Endodermal cell (in vitro differentiated cells): ENCODE data around the gene LRFN2. TPM values are rescaled to one million over a fixed set of nuclear protein-coding genes. Genes with fewer than 3 reads are reported as not detected.

Experiments used
- DNase-seq: peaks from one replicate; pipeline ENCODE4 v3.0.0-alpha.2; 2017
- H3K27ac ChIP-seq: 2 replicates; pipeline ENCODE4 v1.5.1; 2013; ENCODE audit warnings: mild to moderate bottlenecking, low read depth, low read length, moderate library complexity
- H3K27me3 ChIP-seq: 2 replicates; pipeline ENCODE4 v1.6.1; 2013; ENCODE audit warnings: mild to moderate bottlenecking, low read length, moderate library complexity; ENCODE audit not compliant: insufficient read depth, control insufficient read depth, poor library complexity, severe bottlenecking
- H3K36me3 ChIP-seq: 2 replicates; pipeline ENCODE4 v1.7.0; 2013; ENCODE audit warnings: mild to moderate bottlenecking, low read length, moderate library complexity; ENCODE audit not compliant: control insufficient read depth, insufficient read depth
- H3K4me1 ChIP-seq: one replicate; pipeline ENCODE4 v1.7.0; 2013; ENCODE audit warnings: low read length; ENCODE audit not compliant: control insufficient read depth, insufficient read depth
- H3K4me3 ChIP-seq: 2 replicates; pipeline ENCODE4 v1.5.1; 2013; ENCODE audit warnings: mild to moderate bottlenecking, low read length, moderate library complexity
- H3K9ac ChIP-seq: 2 replicates; pipeline ENCODE4 v1.6.1; 2013; ENCODE audit warnings: mild to moderate bottlenecking, low read length, moderate library complexity; ENCODE audit not compliant: poor library complexity, severe bottlenecking; ENCODE audit errors: extremely low read depth
- H3K9me3 ChIP-seq: 2 replicates; pipeline ENCODE4 v1.6.1; 2013; ENCODE audit warnings: mild to moderate bottlenecking, low read length, moderate library complexity; ENCODE audit not compliant: control insufficient read depth
- H3K27ac Mint-ChIP-seq: 2 replicates; pipeline ENCODE4 v1.8.0; 2020; ENCODE audit warnings: mixed read lengths
- H3K27me3 Mint-ChIP-seq: 2 replicates; pipeline ENCODE4 v1.8.0; 2021; ENCODE audit warnings: mild to moderate bottlenecking, mixed read lengths; ENCODE audit not compliant: insufficient read depth
- H3K36me3 Mint-ChIP-seq: 2 replicates; pipeline ENCODE4 v1.8.0; 2020; ENCODE audit warnings: low read depth, mixed read lengths
- H3K4me1 Mint-ChIP-seq: 2 replicates; pipeline ENCODE4 v1.8.0; 2020; ENCODE audit warnings: mixed read lengths
- H3K4me3 Mint-ChIP-seq: 2 replicates; pipeline ENCODE4 v1.8.0; 2020; ENCODE audit warnings: mild to moderate bottlenecking, moderate library complexity, mixed read lengths
- H3K9me3 Mint-ChIP-seq: 2 replicates; pipeline ENCODE4 v1.8.0; 2020; ENCODE audit warnings: mild to moderate bottlenecking, mixed read lengths
- WGBS, 2 experiments: methylation state at CpG; one replicate each; pipeline versions ENCODE4 v1.1.5 to v1.1.7; 2013; ENCODE audit warnings: missing lambda C conversion rate in 2 of 2, mixed read lengths in 1 of 2; ENCODE audit not compliant: insufficient coverage in 1 of 2, insufficient read length in 1 of 2; 5-methylcytosine and 5-hydroxymethylcytosine counted together
- total RNA-seq, 2 donors: library from RNA; stranded (reverse); fragmentation: NEBNext Ultra II Directional in 1 of 2; extraction: Animal tissue kit (Norgen Biotek cat#: 25700) in 1 of 2; gene quantifications; 2 replicates in 1 of 2; 3 replicates in 1 of 2; pipeline ENCODE4 v1.2.1, GENCODE V29; 2021
- TF ChIP-seq, protein P1 (sequence below): fragments of 200-600 bp; sonication (generic); conservative IDR thresholded peaks from 2 replicates; pipeline ENCODE4 v1.5.0; 2021; ENCODE audit warnings: antibody characterized with exemption, mild to moderate bottlenecking

Gene LRFN2
- total RNA-seq, 2 donors from 2014 or later: 0.15 TPM; not detected in 1

DNA sequence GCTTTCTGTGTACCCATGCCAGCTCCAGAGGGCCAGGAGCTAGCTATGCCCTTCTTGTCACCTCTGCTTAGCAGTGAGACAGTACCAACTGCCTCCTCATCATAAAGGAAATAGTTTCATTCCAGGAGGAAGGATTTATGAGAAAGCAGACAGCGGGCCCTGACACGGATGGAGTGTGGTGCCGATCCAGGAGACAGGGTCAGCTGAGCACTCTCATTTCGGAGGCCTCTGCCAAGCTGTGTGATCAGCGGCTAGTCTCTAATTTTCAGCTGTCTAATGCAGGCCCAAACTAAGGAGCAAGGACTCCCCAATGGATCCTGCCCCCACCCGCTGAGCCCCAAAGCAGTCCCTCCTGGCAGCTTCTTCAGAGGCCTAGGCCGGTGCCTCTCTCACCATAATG lies 103.1 kb downstream of the LRFN2 start:
- H3K36me3 ChIP-seq: no peaks in the 10 kb centered on the region
- no peaks in the 10 kb centered on the region for H3K9me3 Mint-ChIP-seq
- no peak overlapping the region for H3K27ac ChIP-seq
- no peak for DNase-seq
- no peak overlapping the region for H3K4me3 Mint-ChIP-seq
- no peak overlapping the region for H3K27ac Mint-ChIP-seq
- H3K4me1 Mint-ChIP-seq: peaks cover 15% of the 10 kb centered on the region
- H3K4me3 ChIP-seq: no peak overlapping the region
- no peaks in the 10 kb centered on the region for H3K9me3 ChIP-seq
- 71 to 91% methylated on average over 1 to 7 of the region's 7 CpGs for WGBS, 2 experiments
- TF ChIP-seq, protein P1, sequence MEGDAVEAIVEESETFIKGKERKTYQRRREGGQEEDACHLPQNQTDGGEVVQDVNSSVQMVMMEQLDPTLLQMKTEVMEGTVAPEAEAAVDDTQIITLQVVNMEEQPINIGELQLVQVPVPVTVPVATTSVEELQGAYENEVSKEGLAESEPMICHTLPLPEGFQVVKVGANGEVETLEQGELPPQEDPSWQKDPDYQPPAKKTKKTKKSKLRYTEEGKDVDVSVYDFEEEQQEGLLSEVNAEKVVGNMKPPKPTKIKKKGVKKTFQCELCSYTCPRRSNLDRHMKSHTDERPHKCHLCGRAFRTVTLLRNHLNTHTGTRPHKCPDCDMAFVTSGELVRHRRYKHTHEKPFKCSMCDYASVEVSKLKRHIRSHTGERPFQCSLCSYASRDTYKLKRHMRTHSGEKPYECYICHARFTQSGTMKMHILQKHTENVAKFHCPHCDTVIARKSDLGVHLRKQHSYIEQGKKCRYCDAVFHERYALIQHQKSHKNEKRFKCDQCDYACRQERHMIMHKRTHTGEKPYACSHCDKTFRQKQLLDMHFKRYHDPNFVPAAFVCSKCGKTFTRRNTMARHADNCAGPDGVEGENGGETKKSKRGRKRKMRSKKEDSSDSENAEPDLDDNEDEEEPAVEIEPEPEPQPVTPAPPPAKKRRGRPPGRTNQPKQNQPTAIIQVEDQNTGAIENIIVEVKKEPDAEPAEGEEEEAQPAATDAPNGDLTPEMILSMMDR: no peak
- H3K36me3 Mint-ChIP-seq: no peaks in the 10 kb centered on the region
- H3K9ac ChIP-seq: no peak overlapping the region
- peaks cover 10% of the 10 kb centered on the region for H3K27me3 ChIP-seq
- H3K27me3 Mint-ChIP-seq: peaks cover 9% of the 10 kb centered on the region
- peaks cover 12% of the 10 kb centered on the region for H3K4me1 ChIP-seq

DNA sequence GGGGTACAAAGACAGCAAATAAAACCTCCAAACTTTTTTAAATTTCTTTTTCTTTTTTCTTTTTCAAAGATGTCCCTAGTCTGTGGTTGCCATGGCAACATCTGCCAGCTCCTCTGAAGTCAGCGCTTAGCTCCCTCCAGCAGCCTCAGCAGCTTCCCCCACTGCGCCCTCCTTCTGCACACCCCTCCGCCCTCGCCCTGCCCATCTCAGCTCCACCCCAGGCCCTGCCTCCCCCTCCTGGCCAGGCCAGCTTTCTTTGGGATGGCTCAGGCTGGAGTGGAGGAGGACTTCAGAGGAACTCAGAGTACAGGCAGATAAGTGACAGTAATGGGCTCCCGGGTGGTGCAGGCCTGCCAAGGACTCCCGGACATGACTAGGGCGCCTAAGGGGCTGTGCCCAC lies 104.6 kb downstream of the LRFN2 start:
- no peak overlapping the region for H3K27ac Mint-ChIP-seq
- peaks cover 9% of the 10 kb centered on the region for H3K27me3 Mint-ChIP-seq
- H3K4me1 ChIP-seq: peaks cover 12% of the 10 kb centered on the region
- no peaks in the 10 kb centered on the region for H3K36me3 ChIP-seq
- TF ChIP-seq, protein P1: no peak
- H3K4me3 Mint-ChIP-seq: no peak overlapping the region
- peaks cover 7% of the 10 kb centered on the region for H3K27me3 ChIP-seq
- no peak overlapping the region for H3K9ac ChIP-seq
- peaks cover 22% of the 10 kb centered on the region for H3K4me1 Mint-ChIP-seq
- no peaks in the 10 kb centered on the region for H3K9me3 ChIP-seq
- H3K9me3 Mint-ChIP-seq: no peaks in the 10 kb centered on the region
- 67 to 81% methylated on average over 2 to 7 of the region's 7 CpGs for WGBS, 2 experiments
- peak; percentile 61 for DNase-seq
- no peaks in the 10 kb centered on the region for H3K36me3 Mint-ChIP-seq
- no peak overlapping the region for H3K4me3 ChIP-seq
- H3K27ac ChIP-seq: no peak overlapping the region

DNA sequence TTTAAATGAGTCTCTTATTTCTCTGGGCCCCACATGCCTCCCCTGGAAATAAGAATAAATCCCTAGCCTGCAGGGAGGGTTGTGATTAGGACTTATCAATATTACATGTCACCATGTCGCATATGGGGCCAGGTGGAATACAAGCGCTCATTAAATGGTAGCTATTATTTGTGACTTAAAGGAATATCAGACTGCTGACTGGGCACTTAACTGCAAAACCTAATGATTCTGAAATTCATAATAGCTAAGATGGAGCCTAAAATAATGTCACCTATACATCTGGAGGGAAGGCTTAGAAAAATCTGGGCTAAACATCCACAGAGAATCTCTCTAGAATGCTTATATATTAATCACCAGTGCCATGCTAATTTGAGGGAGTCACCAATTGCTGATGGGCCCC lies 106.5 kb downstream of the LRFN2 start:
- Histone ChIP-seq H3K27ac (no peak overlapping the region), H3K4me1 (peaks cover 12% of the 10 kb centered on the region), H3K9me3 (no peaks in the 10 kb centered on the region), H3K27me3 (no peaks in the 10 kb centered on the region), H3K36me3 (no peaks in the 10 kb centered on the region), H3K9ac (no peak overlapping the region), H3K4me3 (no peak overlapping the region)
- H3K9me3 Mint-ChIP-seq: no peaks in the 10 kb centered on the region
- 93 to 94% methylated on average over 2 of the region's 2 CpGs for WGBS, 2 experiments
- no peaks in the 10 kb centered on the region for H3K36me3 Mint-ChIP-seq
- H3K4me1 Mint-ChIP-seq: peaks cover 18% of the 10 kb centered on the region
- no peak for DNase-seq
- H3K27ac Mint-ChIP-seq: no peak overlapping the region
- TF ChIP-seq, protein P1: no peak
- peaks cover 2% of the 10 kb centered on the region for H3K27me3 Mint-ChIP-seq
- H3K4me3 Mint-ChIP-seq: no peak overlapping the region
